NB4 (cell line): ENCODE results near the gene ACO2.

Experiments used
- DNase-seq: peaks from one replicate; pipeline ENCODE4 v3.0.0; 2010; ENCODE audit warnings: low read depth
- H3K4me3 ChIP-seq: one replicate; pipeline ENCODE4 v1.5.1; 2011; ENCODE audit warnings: mild to moderate bottlenecking, low read depth, low read length, moderate library complexity
- CTCF ChIP-seq: IDR thresholded peaks from one replicate; pipeline ENCODE4 v1.5.1; 2012; ENCODE audit warnings: low read depth, low read length
- MAX ChIP-seq: IDR thresholded peaks from 2 replicates; pipeline ENCODE4 v1.6.1; 2011; ENCODE audit warnings: low read depth, low read length
- MYC ChIP-seq: IDR thresholded peaks from 2 replicates; pipeline ENCODE4 v1.6.1; 2011; ENCODE audit warnings: low read depth, low read length
- POLR2A ChIP-seq: IDR thresholded peaks from 2 replicates; pipeline ENCODE4 v1.6.1; 2011; ENCODE audit warnings: mild to moderate bottlenecking; ENCODE audit not compliant: insufficient read length; ENCODE audit errors: extremely low read depth

Gene ACO2

GRCh38 chr22:41524809-41525449 lies 56.0 kb downstream of the ACO2 start:
- TF ChIP-seq CTCF, result peak; percentile 1
- TF ChIP-seq POLR2A, result no peak
- DNase-seq, result peak; percentile 54
- H3K4me3 ChIP-seq, result no peak overlapping the region

- H3K4me3 ChIP-seq, result no peak overlapping the region
- TF ChIP-seq CTCF (no peak), POLR2A (no peak), MYC (no peak), MAX (no peak)
- no peak for DNase-seq
Observed at GRCh38 chr22:41525450-41526225, 56.7 kb downstream of the ACO2 start.

- no peak for DNase-seq
- H3K4me3 ChIP-seq, result no peak overlapping the region
- TF ChIP-seq MAX (no peak), MYC (no peak), CTCF (no peak), POLR2A (no peak)
Observed at GRCh38 chr22:41526226-41526829, 57.4 kb downstream of the ACO2 start.

- H3K4me3 ChIP-seq, result no peak overlapping the region
- DNase-seq, result peak; percentile 49
- TF ChIP-seq MYC (no peak), MAX (no peak), POLR2A (no peak), CTCF (peak; percentile 80)
Observed at GRCh38 chr22:41526830-41527799, 58.2 kb downstream of the ACO2 start.

- DNase-seq, result no peak
- TF ChIP-seq POLR2A, result no peak
- no peak for TF ChIP-seq CTCF
- no peak overlapping the region for H3K4me3 ChIP-seq
Observed at GRCh38 chr22:41528132-41528766, 59.3 kb downstream of the ACO2 start.
